ENCODE data around the gene SARS2. TPM values are rescaled to one million over a fixed set of nuclear protein-coding genes. Genes with fewer than 3 reads are reported as not detected.

The SARS2 gene
- total RNA-seq, 2 experiments from 2014 or later = 45.7 to 46.4 TPM

- CTCF ChIA-PET = interaction anchor here (0.7 to 1.2 kb wide), 4 partner anchors 11 to 29 kb away, joined by 3 read pairs; partner anchors contain the start of genes MRPS12 and SARS2
- no peaks in the 10 kb centered on the region for H3K36me3 Mint-ChIP-seq
- H3K27me3 Mint-ChIP-seq = peaks cover 8% of the 10 kb centered on the region
- H3K4me3 Mint-ChIP-seq = no peak overlapping the region
- no peaks in the 10 kb centered on the region for H3K9me3 Mint-ChIP-seq (ENCODE audit: low read depth)
- H3K4me1 Mint-ChIP-seq = peaks cover 3% of the 10 kb centered on the region
- DNase-seq (no peak), ATAC-seq (no peak)
- H3K27ac Mint-ChIP-seq = no peak overlapping the region
Measured at GRCh38 chr19:38959618-38960017, 29.1 kb upstream of the SARS2 start.

DNA sequence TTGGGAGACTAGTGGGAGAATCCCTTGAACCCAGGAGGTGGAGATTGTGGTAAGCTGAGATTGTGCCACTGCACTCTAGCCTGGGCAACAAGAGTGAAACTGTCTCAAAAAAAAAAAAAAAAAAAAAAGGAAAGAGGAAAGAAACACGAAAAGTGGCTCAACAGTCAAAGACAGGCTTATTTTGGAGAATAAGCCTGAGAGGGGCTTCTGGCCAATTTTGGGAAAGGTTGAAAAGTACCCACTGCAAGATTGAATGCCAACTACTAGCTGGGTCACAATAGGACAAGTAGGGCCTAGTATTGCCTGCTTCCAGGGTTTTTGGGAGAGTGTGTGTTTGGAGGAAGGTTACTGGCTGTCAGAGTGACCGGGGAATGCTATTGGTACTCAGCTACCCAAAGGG, 27.7 kb upstream of the SARS2 start:
- ATAC-seq (no peak), DNase-seq (no peak)
- Mint-ChIP-seq H3K36me3 (no peaks in the 10 kb centered on the region), H3K9me3 (ENCODE audit: low read depth) (no peaks in the 10 kb centered on the region), H3K4me3 (no peak overlapping the region), H3K4me1 (peaks cover 7% of the 10 kb centered on the region), H3K27ac (no peak overlapping the region), H3K27me3 (peaks cover 14% of the 10 kb centered on the region)
- CTCF ChIA-PET = interaction anchor here (0.6 kb wide), 1 partner anchor 78 kb away, joined by 3 read pairs; no protein-coding TSS in a partner anchor

GRCh38 chr19:38956264-38956663, 25.7 kb upstream of the SARS2 start:
- Mint-ChIP-seq H3K27me3 (peaks cover 19% of the 10 kb centered on the region), H3K9me3 (ENCODE audit: low read depth) (no peaks in the 10 kb centered on the region), H3K36me3 (no peaks in the 10 kb centered on the region), H3K4me3 (no peak overlapping the region), H3K27ac (no peak overlapping the region), H3K4me1 (peaks cover 9% of the 10 kb centered on the region)
- ATAC-seq = no peak
- DNase-seq = no peak
- CTCF ChIA-PET = interaction anchor here (0.7 to 1.2 kb wide), 3 partner anchors 23 to 690 kb away, joined by 3 read pairs; no protein-coding TSS in a partner anchor

GRCh38 chr19:38953677-38954076, 23.1 kb upstream of the SARS2 start:
- peaks cover 18% of the 10 kb centered on the region for H3K4me1 Mint-ChIP-seq
- DNase-seq (no peak), ATAC-seq (no peak)
- H3K36me3 Mint-ChIP-seq = no peaks in the 10 kb centered on the region
- no peaks in the 10 kb centered on the region for H3K9me3 Mint-ChIP-seq (ENCODE audit: low read depth)
- CTCF ChIA-PET = interaction anchor here (1.3 to 3.3 kb wide), 4 partner anchors 8 to 551 kb away, joined by 3 to 13 read pairs (median 8); partner anchors contain the start of gene FAM98C
- no peak overlapping the region for H3K4me3 Mint-ChIP-seq
- H3K27me3 Mint-ChIP-seq = peaks cover 29% of the 10 kb centered on the region
- H3K27ac Mint-ChIP-seq = no peak overlapping the region

- Mint-ChIP-seq H3K9me3 (ENCODE audit: low read depth) (no peaks in the 10 kb centered on the region), H3K27me3 (peaks cover 35% of the 10 kb centered on the region), H3K4me3 (no peak overlapping the region), H3K27ac (no peak overlapping the region), H3K36me3 (no peaks in the 10 kb centered on the region), H3K4me1 (peaks cover 18% of the 10 kb centered on the region)
- CTCF ChIA-PET = interaction anchor here (0.6 to 3.3 kb wide), 8 partner anchors 9 to 550 kb away, joined by 3 to 13 read pairs (median 4); partner anchors contain the start of gene FAM98C
- DNase-seq (peak; percentile 65), ATAC-seq (peak; percentile 48)
Measured at GRCh38 chr19:38952395-38953165, 22.0 kb upstream of the SARS2 start.

DNA sequence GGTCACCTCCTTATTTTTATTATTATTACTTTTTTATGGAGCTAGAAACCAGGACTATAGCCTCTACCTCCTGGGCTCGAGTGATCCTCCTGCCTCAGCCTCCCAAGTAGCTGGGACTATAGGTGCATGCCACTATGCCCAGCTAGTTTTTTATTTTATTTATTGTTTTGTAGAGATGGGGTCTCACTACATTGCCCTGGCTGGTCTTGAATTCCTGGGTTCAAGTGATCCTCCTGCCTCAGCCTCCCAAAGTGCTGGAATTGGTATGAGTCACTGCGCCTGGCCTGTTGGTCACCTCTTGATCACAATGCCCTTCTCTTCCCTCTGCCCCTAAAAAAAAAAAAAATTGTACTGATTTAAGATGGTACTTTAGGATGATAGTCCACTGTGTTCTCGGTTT, 20.6 kb upstream of the SARS2 start:
- Mint-ChIP-seq H3K27ac (no peak overlapping the region), H3K4me1 (peaks cover 18% of the 10 kb centered on the region), H3K36me3 (no peaks in the 10 kb centered on the region), H3K4me3 (no peak overlapping the region), H3K27me3 (peaks cover 39% of the 10 kb centered on the region), H3K9me3 (ENCODE audit: low read depth) (no peaks in the 10 kb centered on the region)
- CTCF ChIA-PET = interaction anchor here (2.8 to 3.3 kb wide), 2 partner anchors 11 to 548 kb away, joined by 10 to 13 read pairs; partner anchors contain the start of gene FAM98C
- DNase-seq (no peak), ATAC-seq (no peak)

- ATAC-seq (peak; percentile 90), DNase-seq (peak; percentile 85)
- CTCF ChIA-PET = no interaction called here
- no peak overlapping the region for H3K4me3 Mint-ChIP-seq
- no peaks in the 10 kb centered on the region for H3K36me3 Mint-ChIP-seq
- H3K27me3 Mint-ChIP-seq = peaks cover 39% of the 10 kb centered on the region
- H3K27ac Mint-ChIP-seq = no peak overlapping the region
- peaks cover 18% of the 10 kb centered on the region for H3K4me1 Mint-ChIP-seq
- no peaks in the 10 kb centered on the region for H3K9me3 Mint-ChIP-seq (ENCODE audit: low read depth)
Measured at GRCh38 chr19:38949580-38950367, 19.2 kb upstream of the SARS2 start.

DNA sequence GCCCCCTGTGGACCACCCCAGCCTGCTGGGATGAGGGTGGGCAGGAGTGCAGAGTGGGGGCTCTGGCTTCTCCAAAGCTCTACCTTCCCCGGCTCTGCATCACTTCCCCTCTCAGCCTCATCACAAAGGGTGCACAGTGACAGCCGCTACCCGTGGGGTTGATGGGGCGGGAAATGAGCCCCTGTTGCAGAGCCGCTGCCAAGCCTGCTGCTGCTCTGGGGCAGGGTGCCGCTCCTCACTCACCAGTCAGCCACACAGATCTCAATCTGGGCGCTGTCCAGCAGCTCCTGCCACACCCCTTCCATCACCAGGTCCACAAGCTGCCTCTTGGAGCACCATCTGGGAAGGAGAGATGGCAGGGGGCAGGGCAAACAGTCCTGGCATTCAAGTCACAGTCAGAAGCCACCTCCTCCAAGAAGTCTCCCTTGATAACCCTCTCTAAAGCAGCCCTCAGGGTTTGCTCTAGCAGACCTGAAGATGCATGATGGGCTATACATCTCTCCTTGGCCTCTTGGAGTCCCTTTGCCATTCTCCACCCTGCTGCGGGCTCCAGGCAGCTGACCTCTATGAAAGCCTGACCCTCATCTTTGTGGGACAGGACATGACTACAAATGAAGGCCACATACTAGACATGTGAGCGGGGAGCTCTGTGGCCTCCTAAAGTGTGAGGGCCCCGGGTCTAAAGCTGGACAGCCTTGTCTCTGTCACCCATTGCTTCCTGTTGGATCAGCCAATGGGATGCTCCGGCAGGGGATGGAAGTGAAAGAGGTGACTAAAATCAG, 15.9 kb upstream of the SARS2 start:
- peaks cover 19% of the 10 kb centered on the region for H3K4me1 Mint-ChIP-seq
- H3K36me3 Mint-ChIP-seq = no peaks in the 10 kb centered on the region
- no peak overlapping the region for H3K27ac Mint-ChIP-seq
- ATAC-seq (no peak), DNase-seq (no peak)
- CTCF ChIA-PET = interaction anchor here (2.2 kb wide), 1 partner anchor 13 kb away, joined by 5 read pairs; no protein-coding TSS in a partner anchor
- H3K9me3 Mint-ChIP-seq (ENCODE audit: low read depth) = no peaks in the 10 kb centered on the region
- H3K4me3 Mint-ChIP-seq = no peak overlapping the region
- H3K27me3 Mint-ChIP-seq = peaks cover 25% of the 10 kb centered on the region

DNA sequence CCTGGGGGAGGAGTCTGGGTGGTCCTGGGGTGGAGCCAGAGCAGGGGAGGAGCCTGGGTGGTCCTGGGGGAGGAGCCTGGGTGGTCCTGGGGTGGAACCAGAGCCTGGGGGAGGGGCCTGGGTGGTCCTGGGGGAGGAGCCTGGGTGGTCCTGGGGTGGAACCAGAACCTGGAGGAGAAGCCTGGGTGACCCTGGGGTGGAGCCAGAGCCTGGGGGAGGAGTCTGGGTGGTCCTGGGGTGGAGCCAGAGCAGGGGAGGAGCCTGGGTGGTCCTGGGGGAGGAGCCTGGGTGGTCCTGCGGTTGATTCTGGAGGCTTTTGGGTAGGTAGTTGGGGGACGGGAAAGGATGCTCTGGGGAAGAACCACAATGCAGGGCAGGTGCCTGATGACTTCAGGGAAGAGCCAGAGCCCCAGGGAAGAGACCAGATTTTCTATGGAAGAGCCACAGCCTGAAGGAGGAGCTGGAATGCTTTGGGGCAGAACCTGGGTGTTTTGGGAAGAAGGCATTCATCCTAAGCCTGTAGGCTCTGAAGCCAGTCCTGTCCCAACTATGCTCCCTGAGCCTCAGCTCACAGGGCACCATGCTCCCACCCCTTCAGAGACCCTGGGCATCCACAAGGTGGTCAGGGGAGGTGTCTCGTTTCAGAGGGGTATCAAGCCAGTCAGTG, 15.1 kb upstream of the SARS2 start:
- no peak for DNase-seq
- no peak overlapping the region for H3K27ac Mint-ChIP-seq
- CTCF ChIA-PET = interaction anchor here (2.2 kb wide), 1 partner anchor 12 kb away, joined by 5 read pairs; no protein-coding TSS in a partner anchor
- H3K4me1 Mint-ChIP-seq = peaks cover 24% of the 10 kb centered on the region
- no peak overlapping the region for H3K4me3 Mint-ChIP-seq
- peaks cover 27% of the 10 kb centered on the region for H3K27me3 Mint-ChIP-seq
- H3K36me3 Mint-ChIP-seq = no peaks in the 10 kb centered on the region
- ATAC-seq = no peak
- no peaks in the 10 kb centered on the region for H3K9me3 Mint-ChIP-seq (ENCODE audit: low read depth)

DNA sequence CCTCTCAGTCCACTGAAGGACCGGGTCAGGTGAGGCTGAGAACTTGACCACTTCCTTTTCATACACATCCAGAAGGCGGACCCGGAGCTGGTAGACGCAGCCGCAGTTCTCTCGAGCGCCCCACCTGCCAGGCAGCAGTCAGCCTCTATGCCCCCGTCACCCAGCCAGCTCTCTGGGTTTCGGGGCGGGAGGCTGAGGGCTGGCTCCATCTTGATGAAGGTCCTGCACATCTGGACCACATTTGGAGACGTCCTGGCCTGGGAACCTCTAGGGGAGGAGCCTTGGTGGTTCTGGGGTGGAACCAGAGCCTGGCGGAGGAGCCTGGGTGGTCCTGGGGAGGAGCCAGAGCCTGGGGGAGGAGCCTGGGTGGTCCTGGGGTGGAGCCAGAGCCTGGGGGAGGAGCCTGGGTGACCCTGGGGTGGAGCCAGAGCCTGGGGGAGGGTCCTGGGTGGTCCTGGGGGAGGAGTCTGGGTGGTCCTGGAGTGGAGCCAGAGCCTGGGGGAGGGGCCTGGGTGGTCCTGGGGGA, 14.5 kb upstream of the SARS2 start:
- DNase-seq = no peak
- Mint-ChIP-seq H3K9me3 (ENCODE audit: low read depth) (no peaks in the 10 kb centered on the region), H3K4me1 (peaks cover 21% of the 10 kb centered on the region), H3K27ac (no peak overlapping the region), H3K4me3 (no peak overlapping the region), H3K27me3 (peaks cover 29% of the 10 kb centered on the region), H3K36me3 (no peaks in the 10 kb centered on the region)
- CTCF ChIA-PET = interaction anchor here (1.6 to 2.2 kb wide), 2 partner anchors 12 to 14 kb away, joined by 5 read pairs; partner anchors contain the start of genes MRPS12 and SARS2
- ATAC-seq = no peak

GRCh38 chr19:38942471-38943181, 12.1 kb upstream of the SARS2 start:
- Mint-ChIP-seq H3K4me1 (peaks cover 15% of the 10 kb centered on the region), H3K9me3 (ENCODE audit: low read depth) (no peaks in the 10 kb centered on the region), H3K27me3 (peaks cover 17% of the 10 kb centered on the region), H3K36me3 (no peaks in the 10 kb centered on the region), H3K4me3 (no peak overlapping the region), H3K27ac (no peak overlapping the region)
- ATAC-seq = no peak
- DNase-seq = no peak
- CTCF ChIA-PET = interaction anchor here (0.7 to 1.1 kb wide), 2 partner anchors 10 to 11 kb away, joined by 3 read pairs; no protein-coding TSS in a partner anchor

DNA sequence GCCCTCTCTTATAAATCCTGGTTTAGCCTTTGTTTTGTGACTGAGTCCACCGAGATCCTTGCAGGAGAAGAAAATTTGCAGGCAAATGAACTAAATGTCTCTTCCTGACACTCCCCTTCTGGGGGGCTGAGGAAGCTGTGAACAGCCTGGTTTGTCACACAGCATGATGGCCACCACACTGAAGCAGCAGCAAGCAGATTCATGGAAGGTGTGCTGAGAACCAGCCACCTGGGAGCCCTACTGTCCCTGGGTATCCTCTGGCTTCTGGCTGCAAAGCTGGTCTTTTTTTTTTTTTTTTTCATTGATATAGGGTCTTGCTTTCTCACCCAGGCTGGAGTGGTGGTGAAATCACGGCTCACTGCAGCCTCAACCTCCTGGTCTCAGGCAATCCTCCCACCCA, 11.4 kb upstream of the SARS2 start:
- peaks cover 15% of the 10 kb centered on the region for H3K4me1 Mint-ChIP-seq
- no peaks in the 10 kb centered on the region for H3K36me3 Mint-ChIP-seq
- DNase-seq = no peak
- H3K27me3 Mint-ChIP-seq = peaks cover 17% of the 10 kb centered on the region
- ATAC-seq = no peak
- CTCF ChIA-PET = interaction anchor here (0.7 kb wide), 1 partner anchor 10 kb away, joined by 3 read pairs; no protein-coding TSS in a partner anchor
- H3K27ac Mint-ChIP-seq = no peak overlapping the region
- no peak overlapping the region for H3K4me3 Mint-ChIP-seq
- no peaks in the 10 kb centered on the region for H3K9me3 Mint-ChIP-seq (ENCODE audit: low read depth)
